ENCODE results near the gene EGFR. TPM values are rescaled to one million over a fixed set of nuclear protein-coding genes. Genes with fewer than 3 reads are reported as not detected.

EGFR gene
- total RNA-seq, 2 donors from 2014 or later: 42.5 to 44.2 TPM

DNA sequence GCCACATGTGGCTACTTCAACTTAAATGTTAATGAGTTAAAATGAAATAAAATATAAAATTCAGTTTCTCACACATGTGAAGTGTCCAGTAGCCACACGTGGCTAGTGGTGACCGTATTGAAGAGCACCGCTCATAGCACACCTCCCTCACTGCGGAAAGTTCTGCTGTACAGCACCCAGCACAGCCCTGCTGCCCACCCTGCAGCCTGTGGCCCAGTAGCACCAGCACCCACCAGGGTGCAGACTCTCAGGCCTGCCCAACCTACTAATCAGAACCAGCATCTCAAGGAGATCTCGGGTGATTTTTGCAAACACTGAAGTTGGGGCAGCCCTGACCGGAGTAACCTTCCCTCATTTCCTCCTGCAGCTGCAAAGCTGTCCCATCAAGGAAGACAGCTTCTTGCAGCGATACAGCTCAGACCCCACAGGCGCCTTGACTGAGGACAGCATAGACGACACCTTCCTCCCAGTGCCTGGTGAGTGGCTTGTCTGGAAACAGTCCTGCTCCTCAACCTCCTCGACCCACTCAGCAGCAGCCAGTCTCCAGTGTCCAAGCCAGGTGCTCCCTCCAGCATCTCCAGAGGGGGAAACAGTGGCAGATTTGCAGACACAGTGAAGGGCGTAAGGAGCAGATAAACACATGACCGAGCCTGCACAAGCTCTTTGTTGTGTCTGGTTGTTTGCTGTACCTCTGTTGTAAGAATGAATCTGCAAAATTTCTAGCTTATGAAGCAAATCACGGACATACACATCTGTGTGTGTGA, 183.5 kb downstream of the EGFR start:
- Histone ChIP-seq H3K36me3 (replicated peaks in 1 of 2; ENCODE audit: insufficient read depth in 1 of 2, low read depth in 2 of 2) (peaks cover 29 to 59% of the 10 kb centered on the region in 2 donors), H3K27me3 (no peaks in the 10 kb centered on the region), H3K9me3 (no peaks in the 10 kb centered on the region), H3K4me1 (no peaks in the 10 kb centered on the region), H3K4me3 (no peak overlapping the region), H3K27ac (no peak overlapping the region)
- TF ChIP-seq CTCF (IDR thresholded peaks at IDR 0.05) (no peak), POLR2A (IDR thresholded peaks at IDR 0.05) (no peak)
- DNase-seq (no peak), ATAC-seq (no peak)
- WGBS, 2 donors: 79 to 89% methylated on average over 12 to 13 of the region's 13 CpGs
- intact Hi-C loops (cut with DNase I): no loop called here

DNA sequence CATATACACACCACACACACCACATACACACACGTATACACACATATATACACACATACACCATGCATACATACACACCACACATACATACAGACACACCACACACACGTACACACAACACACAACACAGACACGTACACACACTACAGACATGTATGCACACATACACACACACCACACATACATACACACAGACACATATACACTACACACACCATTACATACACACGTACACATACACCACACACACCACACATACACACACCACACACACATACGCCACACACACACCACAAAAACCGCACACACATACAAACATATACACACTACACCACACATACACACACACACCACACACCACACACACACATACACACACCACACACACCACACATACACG, 184.5 kb downstream of the EGFR start:
- intact Hi-C loops (cut with DNase I): no loop called here
- Histone ChIP-seq H3K36me3 (replicated peaks in 1 of 2; ENCODE audit: insufficient read depth in 1 of 2, low read depth in 2 of 2) (peaks cover 29 to 59% of the 10 kb centered on the region in 2 donors), H3K4me1 (no peaks in the 10 kb centered on the region), H3K9me3 (no peaks in the 10 kb centered on the region), H3K4me3 (no peak overlapping the region), H3K27ac (no peak overlapping the region), H3K27me3 (no peaks in the 10 kb centered on the region)
- no peak for TF ChIP-seq POLR2A (IDR thresholded peaks at IDR 0.05)
- TF ChIP-seq CTCF (IDR thresholded peaks at IDR 0.05): no peak
- DNase-seq (no peak), ATAC-seq (no peak)
- WGBS, 2 donors: 88 to 91% methylated on average over 7 of the region's 7 CpGs

GRCh38 chr7:55205124-55205955, 186.5 kb downstream of the EGFR start:
- TF ChIP-seq CTCF (IDR thresholded peaks at IDR 0.05) (no peak), POLR2A (IDR thresholded peaks at IDR 0.05) (no peak)
- Histone ChIP-seq H3K36me3 (replicated peaks in 1 of 2; ENCODE audit: insufficient read depth in 1 of 2, low read depth in 2 of 2) (peaks cover 24 to 49% of the 10 kb centered on the region in 2 donors), H3K27me3 (no peaks in the 10 kb centered on the region), H3K27ac (no peak overlapping the region), H3K4me1 (no peaks in the 10 kb centered on the region), H3K4me3 (no peak overlapping the region), H3K9me3 (no peaks in the 10 kb centered on the region)
- ATAC-seq (no peak), DNase-seq (no peak)
- 85 to 86% methylated on average over 14 to 16 of the region's 16 CpGs for WGBS, 2 donors
- intact Hi-C loops (cut with DNase I): no loop called here

DNA sequence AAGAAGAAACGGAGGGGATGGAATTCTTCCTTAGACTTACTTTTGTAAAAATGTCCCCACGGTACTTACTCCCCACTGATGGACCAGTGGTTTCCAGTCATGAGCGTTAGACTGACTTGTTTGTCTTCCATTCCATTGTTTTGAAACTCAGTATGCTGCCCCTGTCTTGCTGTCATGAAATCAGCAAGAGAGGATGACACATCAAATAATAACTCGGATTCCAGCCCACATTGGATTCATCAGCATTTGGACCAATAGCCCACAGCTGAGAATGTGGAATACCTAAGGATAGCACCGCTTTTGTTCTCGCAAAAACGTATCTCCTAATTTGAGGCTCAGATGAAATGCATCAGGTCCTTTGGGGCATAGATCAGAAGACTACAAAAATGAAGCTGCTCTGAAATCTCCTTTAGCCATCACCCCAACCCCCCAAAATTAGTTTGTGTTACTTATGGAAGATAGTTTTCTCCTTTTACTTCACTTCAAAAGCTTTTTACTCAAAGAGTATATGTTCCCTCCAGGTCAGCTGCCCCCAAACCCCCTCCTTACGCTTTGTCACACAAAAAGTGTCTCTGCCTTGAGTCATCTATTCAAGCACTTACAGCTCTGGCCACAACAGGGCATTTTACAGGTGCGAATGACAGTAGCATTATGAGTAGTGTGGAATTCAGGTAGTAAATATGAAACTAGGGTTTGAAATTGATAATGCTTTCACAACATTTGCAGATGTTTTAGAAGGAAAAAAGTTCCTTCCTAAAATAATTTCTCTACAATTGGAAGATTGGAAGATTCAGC, 187.6 kb downstream of the EGFR start:
- DNase-seq (no peak), ATAC-seq (no peak)
- no peak for TF ChIP-seq CTCF (IDR thresholded peaks at IDR 0.05)
- no peak for TF ChIP-seq POLR2A (IDR thresholded peaks at IDR 0.05)
- 89 to 92% methylated on average over 9 of the region's 9 CpGs for WGBS, 2 donors
- Histone ChIP-seq H3K36me3 (replicated peaks in 1 of 2; ENCODE audit: insufficient read depth in 1 of 2, low read depth in 2 of 2) (peaks cover 24 to 38% of the 10 kb centered on the region in 2 donors), H3K4me3 (no peak overlapping the region), H3K4me1 (no peaks in the 10 kb centered on the region), H3K9me3 (no peaks in the 10 kb centered on the region), H3K27me3 (no peaks in the 10 kb centered on the region), H3K27ac (no peak overlapping the region)
- intact Hi-C loops (cut with DNase I): no loop called here
